Hepatocyte (in vitro differentiated cells): ENCODE results near the gene CAP2.

Experiments used
- EZH2 ChIP-seq: fragments of 200-600 bp; sonication (generic); IDR thresholded peaks from 2 replicates; pipeline ENCODE4 v1.6.1; 2016; ENCODE audit warnings: antibody characterized with exemption, mild to moderate bottlenecking, borderline replicate concordance
- EZH2phosphoT487 ChIP-seq: fragments of 200-600 bp; sonication (generic); IDR thresholded peaks from one replicate; pipeline ENCODE4 v1.6.1; 2018; ENCODE audit warnings: antibody characterized with exemption, mild to moderate bottlenecking, low read depth, moderate library complexity; ENCODE audit not compliant: unreplicated experiment, severe bottlenecking
- TF ChIP-seq, protein P1 (sequence below): fragments of 200-600 bp; sonication (generic); IDR thresholded peaks from 2 replicates; pipeline ENCODE4 v1.5.1; 2016; ENCODE audit warnings: antibody characterized with exemption, mild to moderate bottlenecking; ENCODE audit not compliant: poor library complexity

GRCh38 chr6:17494919-17495318 lies 101.5 kb downstream of the CAP2 start:
- TF ChIP-seq, protein P1, sequence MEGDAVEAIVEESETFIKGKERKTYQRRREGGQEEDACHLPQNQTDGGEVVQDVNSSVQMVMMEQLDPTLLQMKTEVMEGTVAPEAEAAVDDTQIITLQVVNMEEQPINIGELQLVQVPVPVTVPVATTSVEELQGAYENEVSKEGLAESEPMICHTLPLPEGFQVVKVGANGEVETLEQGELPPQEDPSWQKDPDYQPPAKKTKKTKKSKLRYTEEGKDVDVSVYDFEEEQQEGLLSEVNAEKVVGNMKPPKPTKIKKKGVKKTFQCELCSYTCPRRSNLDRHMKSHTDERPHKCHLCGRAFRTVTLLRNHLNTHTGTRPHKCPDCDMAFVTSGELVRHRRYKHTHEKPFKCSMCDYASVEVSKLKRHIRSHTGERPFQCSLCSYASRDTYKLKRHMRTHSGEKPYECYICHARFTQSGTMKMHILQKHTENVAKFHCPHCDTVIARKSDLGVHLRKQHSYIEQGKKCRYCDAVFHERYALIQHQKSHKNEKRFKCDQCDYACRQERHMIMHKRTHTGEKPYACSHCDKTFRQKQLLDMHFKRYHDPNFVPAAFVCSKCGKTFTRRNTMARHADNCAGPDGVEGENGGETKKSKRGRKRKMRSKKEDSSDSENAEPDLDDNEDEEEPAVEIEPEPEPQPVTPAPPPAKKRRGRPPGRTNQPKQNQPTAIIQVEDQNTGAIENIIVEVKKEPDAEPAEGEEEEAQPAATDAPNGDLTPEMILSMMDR: no peak
- TF ChIP-seq EZH2: no peak
- TF ChIP-seq EZH2phosphoT487: no peak
